DMS114 treated with DMSO at 0.1 percent for 48 hours (cell line): ENCODE measurements around the gene NKAP.
"Not testable (repeated sequence)": the region's sequence is repeated elsewhere in the genome, so short reads cannot be mapped to it uniquely, and the experiment has no call there.

ENCODE experiments used
- DNase-seq: peaks from one replicate; lab custom pipeline; 2025; ENCODE audit not compliant: unreplicated experiment; lab: John Stamatoyannopoulos, UW

The NKAP gene

DNA sequence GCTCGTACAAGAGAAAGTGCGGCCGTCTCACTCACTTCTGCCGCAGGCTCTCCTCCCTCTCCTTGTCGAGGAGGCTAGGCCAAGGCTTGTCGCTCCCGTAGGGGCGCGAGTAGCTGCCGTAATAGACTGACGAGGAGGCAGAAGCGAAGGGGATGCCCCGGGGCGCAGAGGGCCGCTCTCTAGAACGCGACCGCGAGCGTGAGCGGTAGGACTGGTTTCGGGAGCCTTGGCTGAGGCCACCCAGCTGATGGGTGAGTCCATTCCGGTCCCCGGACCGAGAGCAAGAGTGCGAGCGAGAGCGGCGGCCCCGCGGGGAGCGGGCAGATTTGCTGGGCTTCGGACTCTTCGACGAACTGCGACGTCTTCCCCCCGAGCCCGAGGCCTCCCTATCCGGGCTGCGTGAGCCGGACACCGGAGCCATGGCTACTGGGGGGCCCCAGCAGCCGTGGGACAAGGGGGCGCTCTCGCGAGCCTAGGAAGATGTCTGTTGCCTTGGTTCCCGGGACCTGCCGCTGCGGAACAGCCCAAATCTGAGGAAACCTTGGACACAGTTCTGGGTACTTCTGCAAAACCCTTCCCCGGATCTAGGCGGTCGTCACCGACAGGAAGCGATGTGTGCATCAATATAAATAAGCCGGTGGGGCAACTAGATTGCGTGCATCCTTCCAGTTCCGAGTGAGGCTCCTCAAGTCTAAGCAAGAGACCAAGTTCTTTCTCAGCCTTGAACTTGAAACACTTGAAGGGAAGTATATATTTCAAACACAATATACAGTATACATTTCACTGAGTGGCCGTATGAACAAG lies at the start of gene NKAP:
Gene NKAP, minus strand, starts transcription at position 567 of the 804 bp plus-strand sequence. Its CDS starts 146 bp downstream, at position 421.
- peak; percentile 72 for DNase-seq

DNA sequence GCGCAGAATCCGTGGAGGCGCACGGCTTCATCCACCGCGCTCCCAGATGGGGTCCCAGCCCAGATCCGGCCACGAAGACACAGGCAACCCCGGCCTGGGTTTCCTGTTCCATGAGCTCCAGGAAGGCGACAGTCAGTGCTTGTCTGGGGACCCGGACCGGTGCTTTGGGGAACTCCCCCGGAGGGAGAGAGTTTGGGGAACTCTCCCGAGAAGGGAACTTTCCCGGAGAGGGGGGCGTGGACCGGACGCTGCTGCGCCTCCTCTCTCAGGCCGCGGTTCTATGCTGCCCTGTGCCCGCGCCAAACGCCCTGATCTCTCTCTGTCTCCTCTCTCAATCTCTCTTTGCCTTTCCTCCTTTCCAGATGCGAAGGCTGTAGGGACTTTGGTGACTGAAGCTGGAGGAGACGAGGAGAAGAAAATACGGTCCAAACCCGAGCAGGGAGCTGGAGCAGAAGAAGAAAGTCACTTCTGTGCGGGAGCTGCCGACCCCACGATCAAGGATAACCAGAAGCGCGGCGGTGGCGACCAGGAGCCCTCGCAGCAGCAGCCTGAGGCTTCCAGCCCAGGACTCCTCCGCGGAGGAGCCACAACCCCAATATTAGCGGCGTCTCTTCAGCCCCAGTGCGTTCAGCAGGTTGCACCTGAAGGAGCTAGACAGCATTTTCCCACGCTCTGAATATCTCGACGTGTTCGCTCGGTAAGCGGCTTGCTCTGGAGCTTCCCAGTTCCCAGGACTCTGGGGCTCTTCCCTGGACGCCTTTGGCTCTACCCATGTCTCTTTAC lies 47.6 kb upstream of the NKAP start:
- DNase-seq: no peak

DNA sequence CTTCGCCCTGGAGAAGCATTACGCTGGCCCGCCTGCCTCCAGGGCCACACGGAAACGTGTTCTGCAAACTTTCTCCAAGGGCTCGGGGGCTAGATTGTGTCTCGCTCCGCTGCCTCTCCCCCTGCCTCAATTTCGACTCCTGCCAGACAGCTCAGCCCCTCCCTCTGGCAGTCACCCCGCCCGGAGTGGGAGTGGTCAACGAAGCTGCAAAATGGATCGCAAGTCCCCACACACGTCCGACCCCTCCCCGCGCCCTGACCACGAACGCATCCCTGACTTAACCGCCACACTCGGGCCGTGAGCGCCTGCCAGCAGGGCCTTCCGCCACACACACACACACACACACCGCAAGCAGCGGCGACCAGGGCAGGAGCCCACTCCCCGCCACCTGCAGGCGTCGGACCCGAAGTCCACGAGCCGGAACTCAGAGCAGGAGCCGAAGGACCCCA lies 47.0 kb upstream of the NKAP start:
- peak; percentile 0 for DNase-seq

DNA sequence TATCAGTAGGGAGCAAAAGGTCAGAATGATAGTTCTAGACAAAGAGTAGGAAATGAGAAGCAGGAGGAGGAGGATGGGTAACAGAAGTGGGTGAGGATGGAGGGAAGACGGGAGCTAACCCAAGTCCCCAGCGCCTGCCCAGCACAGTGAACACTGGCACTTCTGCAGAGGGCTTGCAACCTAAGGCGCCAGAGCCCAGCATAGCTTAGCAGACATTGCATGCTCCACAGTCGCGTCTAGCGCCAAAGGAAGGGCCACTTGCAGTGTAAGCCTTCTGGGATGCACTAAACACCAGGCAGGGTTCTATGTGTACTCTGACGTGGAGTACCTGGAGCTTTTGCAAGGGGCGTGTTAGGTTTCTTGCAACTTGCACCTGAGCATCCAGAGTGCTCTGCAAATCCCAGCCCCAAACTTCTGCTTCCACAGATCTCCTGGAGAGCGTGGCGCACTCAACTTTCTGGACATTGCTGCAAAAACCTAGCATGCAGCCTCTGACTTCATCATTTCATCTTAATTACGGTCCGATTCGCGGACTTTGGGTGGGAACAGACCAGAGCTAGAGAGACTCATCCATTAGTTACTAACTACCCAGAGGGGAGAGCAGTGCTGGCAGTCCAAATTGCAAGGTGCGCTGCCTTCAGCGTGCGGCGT lies 46.5 kb upstream of the NKAP start:
- DNase-seq: no peak

DNA sequence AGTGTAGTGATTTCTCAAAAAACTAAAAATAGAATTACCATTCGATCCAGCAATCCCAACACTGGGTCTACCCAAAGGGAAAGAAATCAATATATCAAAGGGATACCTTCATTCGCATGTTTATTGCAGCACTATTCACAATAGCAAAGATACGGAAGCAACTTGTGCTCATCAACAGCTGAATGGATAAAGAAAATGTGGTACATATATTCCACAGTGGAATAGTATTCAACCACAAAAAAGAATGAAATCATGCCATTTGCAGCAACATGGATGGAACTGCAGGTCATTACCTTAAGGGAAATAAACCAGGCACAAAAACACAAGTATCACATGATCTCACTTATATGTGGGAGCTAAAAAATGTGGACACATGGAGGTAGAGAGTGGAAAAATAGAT lies 42.7 kb upstream of the NKAP start:
- DNase-seq: no peak

DNA sequence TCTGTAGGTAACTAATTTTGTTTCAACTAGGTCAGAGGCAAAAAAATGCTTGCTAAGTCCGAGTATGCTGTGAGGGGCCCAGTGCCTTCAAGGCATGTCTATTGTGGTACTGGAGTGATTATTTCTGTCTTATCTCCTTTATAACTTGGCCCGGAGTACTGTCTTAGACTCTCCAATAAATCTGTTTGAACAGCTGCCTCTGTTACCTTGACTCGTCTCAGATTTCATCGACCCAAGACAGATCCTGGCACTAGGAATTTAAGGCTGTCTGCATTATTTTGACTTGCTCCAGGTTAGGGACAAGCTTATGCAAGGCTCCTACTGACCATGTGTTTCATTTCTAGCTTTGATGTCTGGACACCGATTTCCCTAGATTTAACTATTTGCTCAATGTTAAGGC lies 41.1 kb upstream of the NKAP start:
- no peak for DNase-seq

DNA sequence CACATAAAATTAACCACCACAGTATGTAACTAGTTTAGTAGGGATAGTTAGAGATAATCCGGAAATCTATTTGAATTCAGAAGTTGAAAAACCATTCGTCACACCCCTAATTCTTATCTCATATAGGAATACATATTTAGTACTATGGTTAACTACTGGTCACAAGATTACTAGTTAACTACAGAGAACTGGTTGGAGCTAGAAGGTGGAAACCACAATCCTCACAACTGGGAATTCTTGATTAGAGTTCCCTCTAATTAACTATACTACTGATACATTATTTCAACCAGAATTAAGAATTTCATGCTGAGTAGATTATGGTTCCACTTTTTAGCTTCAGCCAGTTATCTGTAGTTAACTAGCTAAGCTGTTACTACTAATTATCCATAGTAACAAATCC lies 39.9 kb upstream of the NKAP start:
- no peak for DNase-seq

DNA sequence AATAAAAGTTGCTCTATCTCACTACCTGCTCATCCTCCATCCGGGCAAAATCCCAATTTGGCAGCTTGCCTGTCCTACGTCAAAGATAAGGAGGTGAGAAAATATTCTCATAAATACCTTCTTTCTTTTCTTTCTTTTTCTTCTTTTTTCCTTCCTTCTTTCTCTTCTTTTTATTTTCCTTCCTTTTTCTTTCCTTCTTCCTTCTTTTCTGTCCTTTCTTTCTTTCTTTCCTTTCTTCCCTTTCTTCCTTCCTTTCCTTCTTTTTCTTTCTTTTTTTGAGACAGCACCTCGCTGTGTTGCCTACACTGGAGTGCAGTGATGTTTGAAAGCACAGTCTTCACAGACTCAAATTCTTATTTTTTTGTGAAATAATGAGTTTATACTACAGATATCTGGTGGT lies 38.6 kb upstream of the NKAP start:
- DNase-seq: no peak

DNA sequence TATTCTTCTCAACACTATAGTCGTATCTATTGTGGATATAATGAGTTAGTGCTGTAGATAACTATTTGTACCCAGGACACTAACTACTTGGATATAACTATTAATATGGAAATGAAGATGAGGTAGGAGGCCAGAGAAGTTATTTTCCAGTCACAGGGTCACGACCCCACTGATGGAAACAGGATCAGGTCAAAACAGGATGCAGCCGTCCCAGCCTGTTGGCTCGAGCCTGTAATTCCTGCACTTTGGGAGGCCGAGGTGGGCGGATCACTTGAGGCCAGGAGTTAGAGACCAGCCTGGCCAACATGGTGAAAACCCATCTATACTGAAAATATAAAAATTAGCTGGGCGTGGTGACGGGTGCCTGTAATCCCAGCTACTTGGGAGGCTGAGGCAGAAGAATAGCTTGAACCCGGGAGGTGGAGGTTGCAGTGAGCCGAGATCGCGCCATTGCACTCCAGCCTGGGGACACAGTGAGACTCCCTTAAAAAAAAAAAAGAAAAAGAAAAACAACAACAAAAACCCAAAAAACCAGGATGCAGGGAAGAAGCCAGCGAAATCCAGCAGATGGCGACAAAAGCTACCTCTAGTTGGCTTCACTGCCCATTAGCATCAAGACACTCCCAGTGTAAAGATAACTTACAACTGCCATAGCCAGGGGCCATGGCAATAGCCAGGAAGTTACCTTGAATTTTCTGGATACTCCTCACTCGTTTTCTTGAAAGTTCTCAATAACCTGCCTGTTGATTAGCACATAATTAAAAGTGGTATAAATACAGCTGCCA lies 37.9 kb upstream of the NKAP start:
- DNase-seq: peak; percentile 9

DNA sequence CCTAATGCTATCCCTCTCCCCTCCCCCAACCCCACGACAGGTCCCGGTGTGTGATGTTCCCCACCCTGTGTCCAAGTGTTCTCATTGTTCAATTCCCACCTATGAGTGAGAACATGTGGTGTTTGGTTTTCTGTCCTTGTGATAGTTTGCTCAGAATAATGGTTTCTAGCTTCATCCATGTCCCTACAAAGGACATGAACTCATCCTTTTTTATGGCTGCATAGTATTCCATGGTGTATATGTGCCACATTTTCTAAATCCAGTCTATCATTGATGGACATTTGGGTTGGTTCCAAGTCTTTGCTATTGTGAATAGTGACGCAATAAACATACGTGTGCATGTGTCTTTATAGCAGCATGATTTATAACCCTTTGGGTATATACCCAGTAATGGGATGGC lies 33.6 kb upstream of the NKAP start:
- not testable (repeated sequence) for DNase-seq

DNA sequence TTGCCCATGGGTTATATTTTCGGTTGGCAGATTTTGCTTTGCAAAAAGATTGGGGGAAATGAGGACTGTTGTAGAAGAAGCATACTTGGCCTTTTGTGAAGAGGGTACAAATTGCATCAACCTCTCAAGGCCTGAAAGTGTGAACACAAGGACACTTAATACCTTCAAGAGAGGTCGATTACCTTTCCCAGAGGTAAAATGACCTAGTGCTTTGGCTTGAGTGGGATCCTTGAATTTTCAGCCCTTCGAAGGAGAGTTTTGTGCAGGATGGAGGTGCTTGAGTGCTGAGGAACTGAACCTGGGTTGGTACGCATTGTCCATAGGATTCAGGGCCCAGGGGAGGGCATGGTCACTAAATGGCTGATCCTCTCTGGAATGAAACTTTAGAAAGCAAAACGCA lies 27.6 kb upstream of the NKAP start:
- DNase-seq: no peak

DNA sequence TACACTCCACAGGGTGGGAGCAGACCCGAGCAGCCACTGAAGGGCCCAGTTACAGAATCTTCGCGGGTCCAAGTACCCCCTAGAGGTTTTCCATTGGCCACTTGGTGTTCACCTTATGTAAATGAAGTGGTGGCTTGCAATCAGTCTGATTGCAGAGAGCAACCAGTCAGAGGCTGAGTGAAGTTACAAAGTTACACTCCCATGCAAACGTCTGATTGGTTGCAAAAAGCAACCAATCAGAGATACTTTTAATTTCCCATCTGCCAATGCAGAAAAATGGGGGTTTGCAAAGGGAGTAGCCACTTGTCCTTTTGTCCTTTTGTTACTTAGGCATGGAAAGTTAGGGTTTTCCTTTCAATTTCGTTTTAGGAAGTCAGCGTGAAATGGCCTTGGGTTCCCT lies 27.0 kb upstream of the NKAP start:
- no peak for DNase-seq

DNA sequence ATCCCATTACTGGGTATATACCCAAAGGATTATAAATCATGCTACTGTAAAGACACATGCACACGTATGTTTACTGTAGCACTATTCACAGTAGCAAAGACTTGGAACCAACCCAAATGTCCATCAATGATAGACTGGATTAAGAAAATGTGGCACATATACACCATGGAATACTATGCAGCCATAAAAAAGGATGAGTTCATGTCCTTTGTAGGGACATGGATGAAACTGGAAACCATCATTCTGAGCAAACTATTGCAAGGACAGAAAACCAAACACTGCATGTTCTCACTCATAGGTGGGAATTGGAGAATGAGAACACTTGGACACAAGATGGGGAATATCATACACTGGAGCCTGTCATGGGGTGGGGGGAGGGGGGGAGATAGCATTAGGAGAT lies 23.3 kb upstream of the NKAP start:
- not testable (repeated sequence) for DNase-seq

DNA sequence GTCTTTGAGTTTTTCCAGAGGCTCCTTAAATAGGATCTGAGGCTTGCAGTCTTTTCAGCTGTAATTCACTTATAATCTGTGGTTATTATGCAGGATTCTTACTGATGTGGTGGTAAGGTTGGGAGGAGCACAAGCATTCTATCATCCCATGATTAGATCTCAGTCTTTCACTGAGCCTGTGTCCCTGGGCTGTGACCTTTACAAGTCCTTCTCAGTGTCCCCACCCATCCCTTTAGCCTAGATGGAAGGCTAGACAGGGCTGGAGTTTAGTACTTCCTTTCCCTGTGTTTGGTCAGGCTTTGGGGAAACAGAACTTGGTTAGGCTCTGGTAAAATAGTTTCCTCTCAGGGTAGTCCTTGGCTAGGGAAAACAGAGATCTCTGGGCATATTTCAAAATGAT lies 17.1 kb upstream of the NKAP start:
- DNase-seq: no peak

DNA sequence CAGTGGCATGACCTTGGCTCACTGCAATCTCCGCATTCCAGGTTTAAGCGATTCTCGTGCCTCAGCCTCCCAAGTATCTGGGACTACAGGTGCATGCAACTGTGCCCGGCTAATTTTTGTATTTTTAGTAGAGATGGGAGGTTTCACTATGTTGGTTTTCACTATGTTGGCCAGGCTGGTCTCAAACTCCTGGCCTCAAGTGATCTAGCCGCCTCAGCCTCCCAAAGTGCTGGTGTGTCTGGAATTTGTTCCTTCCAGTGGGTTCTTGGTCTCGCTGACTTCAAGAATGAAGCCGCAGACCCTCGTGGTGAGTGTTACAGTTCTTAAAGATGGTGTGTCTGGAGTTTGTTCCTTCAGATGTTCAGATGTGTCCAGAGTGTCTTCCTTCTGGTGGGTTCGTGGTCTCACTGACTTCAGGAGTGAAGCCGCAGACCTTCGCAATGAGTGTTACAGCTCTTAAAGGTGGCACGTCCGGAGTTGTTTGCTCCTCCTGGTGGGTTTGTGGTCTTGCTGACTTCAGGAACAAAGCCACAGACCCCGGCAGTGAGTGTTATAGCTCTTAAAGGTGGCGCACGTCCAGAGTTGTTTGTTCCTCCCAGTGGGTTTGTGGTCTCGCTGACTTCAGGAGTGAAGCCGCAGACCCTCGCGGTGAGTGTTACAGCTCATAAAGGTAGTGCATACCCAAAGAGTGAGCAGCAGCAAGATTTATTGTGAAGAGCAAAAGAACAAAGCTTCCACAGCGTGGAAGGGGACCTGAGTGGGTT lies 12.4 kb upstream of the NKAP start:
- not testable (repeated sequence) for DNase-seq

DNA sequence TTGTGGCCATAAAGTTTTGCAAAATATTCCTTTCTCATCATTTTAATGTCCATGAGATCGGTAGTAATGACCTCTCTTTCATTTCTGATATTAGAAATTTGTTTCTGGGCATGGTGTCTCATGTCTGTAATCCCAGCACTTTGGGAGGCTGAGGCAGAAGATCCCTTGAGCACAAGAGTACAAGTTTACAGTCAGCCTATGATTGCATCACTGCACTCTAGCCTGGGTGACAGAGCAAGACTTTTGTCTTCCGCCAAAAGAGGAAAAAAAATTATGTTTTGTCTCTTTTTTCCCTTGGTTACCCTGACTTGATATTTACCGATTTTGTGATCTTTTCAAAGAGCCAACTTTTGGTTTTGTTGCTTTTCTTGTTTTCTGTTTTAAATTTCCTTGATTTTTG lies 10.8 kb upstream of the NKAP start:
- DNase-seq: no peak

DNA sequence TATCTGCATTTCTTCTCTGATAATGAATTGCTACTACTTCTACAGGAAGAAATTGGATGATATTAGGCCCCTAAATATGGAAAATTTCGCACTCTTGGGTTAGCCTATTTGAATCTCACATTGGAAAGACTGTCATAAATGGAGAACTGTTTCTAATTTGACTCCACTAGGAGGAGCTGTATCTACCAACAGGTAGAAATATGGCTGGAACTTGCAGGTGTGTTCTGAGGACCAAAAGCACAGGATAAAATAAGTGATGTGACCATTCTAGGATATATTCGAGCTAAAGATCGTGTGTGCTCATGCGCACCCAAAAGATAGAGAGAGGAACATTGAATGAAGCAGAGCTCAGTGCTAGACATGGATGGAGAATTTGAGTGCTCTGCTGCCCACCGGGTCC lies 4.8 kb upstream of the NKAP start:
- DNase-seq: no peak

DNA sequence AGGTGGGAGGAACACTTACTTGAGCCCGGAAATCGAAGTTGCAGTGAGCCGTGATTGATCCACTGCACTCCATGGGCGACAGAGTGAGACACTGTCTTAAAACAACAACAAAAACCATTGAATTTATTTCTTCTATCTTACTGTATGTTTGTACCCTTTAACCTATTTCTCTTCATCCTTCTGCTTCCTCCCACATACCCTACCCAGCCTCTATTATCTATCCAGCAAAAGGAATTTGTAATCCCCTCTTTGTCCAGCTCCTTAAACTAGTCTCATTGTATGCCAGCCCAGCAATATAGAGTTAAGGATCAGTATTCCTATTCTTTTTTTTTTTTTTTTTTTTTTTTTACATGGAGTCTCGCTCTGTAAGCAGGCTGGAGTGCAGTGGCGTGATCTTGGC lies 1.9 kb upstream of the NKAP start:
- DNase-seq: no peak

DNA sequence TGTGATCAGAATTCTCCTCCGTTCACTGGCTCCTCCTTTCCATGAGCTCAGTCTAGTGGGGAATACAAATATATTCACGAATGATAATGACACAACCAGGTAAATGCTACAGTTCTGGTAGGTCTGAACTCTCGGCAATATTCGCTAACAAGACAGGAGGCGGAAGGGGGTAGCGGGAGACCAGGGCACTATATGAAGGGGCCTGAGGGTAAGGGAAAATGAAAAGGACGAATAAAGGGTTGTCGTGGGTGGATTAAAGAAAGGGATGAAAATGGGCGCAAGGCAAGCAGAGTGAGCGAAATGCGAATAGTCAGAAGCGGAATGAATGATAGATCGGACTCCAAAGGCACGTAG lies 743 bp downstream of the NKAP start:
- no peak for DNase-seq

DNA sequence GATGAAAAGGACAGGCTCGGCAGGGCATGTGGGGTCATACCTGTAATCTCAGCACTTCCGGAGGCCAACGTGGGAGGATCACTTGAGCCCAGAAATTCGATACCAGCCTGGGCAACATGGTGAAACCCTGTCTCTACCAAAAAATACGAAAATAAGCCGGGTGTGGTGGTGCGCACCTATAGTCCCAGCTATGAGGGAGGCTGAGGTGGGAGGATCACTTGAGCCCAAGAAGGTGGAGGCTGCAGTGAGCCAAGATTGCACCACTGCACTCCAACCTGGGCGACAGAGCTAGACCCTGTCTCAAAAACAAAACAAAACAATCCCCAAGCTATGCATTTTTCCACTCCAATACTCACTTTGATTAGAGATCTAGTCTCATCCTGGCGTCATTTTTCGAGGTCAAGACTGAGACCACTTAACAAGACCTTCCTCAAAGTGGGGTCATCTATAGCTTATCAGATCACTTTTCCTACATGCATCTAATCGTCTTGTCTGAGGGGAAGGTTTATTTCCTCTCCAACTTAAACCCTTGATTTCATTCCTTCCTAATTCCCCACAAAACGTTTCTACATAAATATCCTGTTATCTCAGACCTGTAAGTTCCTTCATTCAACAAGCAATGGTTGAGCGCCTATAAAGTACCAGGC lies 1.3 kb downstream of the NKAP start:
- DNase-seq: no peak
